Erythroblast (primary cell): ENCODE measurements around the gene ZNF467.

Experiments
- GATA1 ChIP-seq: IDR thresholded peaks from 2 replicates; pipeline ENCODE4 v1.6.1; 2011; ENCODE audit warnings: low read depth, mild to moderate bottlenecking, control low read depth, low read length, moderate library complexity
- POLR2A ChIP-seq: IDR thresholded peaks from 2 replicates; pipeline ENCODE4 v1.6.1; 2011; ENCODE audit warnings: mild to moderate bottlenecking, low read length

GRCh38 chr7:149718730-149719049, 54.7 kb downstream of the ZNF467 start:
- TF ChIP-seq POLR2A (no peak), GATA1 (no peak)
